Thoracic aorta (tissue), 2 donors: ENCODE results near the gene DCAF12L2. TPM values are rescaled to one million over a fixed set of nuclear protein-coding genes. Genes with fewer than 3 reads are reported as not detected.

ENCODE experiments used
- ATAC-seq: fragments of 150-250 bp; one replicate; pipeline ENCODE4 v1.8.0; 2017; ENCODE audit warnings: low read depth; ENCODE audit not compliant: insufficient number of reproducible peaks, low FRiP score
- DNase-seq: peaks from one replicate; pipeline ENCODE4 v3.0.0-alpha.2; 2020; ENCODE audit warnings: low spot score
- H3K27ac ChIP-seq, 2 donors: fragments of 200-600 bp; sonication (generic); 1 replicate in 1 of 2; 2 replicates in 1 of 2; pipeline ENCODE4 v1.5.1; 2016; ENCODE audit warnings: mild to moderate bottlenecking in 2 of 2, moderate library complexity in 2 of 2
- H3K27me3 ChIP-seq: fragments of 200-600 bp; sonication (generic); replicated peaks from 2 replicates; pipeline ENCODE4 v1.6.0; 2016; ENCODE audit warnings: mild to moderate bottlenecking; ENCODE audit not compliant: insufficient read depth
- H3K36me3 ChIP-seq: fragments of 200-600 bp; sonication (generic); one replicate; pipeline ENCODE4 v1.5.1; 2016
- H3K4me1 ChIP-seq, 2 donors: fragments of 200-600 bp; sonication (generic); 1 replicate in 1 of 2; 2 replicates in 1 of 2; pipeline versions ENCODE4 v1.5.1 to v1.6.0; 2016; ENCODE audit warnings: low read depth in 2 of 2, mild to moderate bottlenecking in 1 of 2; ENCODE audit not compliant: control insufficient read depth in 1 of 2
- H3K4me3 ChIP-seq: fragments of 200-600 bp; sonication (generic); 2 replicates; pipeline ENCODE4 v1.5.1; 2016; ENCODE audit warnings: mild to moderate bottlenecking
- H3K9me3 ChIP-seq: fragments of 200-600 bp; sonication (generic); 2 replicates; pipeline ENCODE4 v1.5.1; 2016
- total RNA-seq, 2 donors: library from RNA; depleted of rRNA; stranded (reverse); fragments of >200 nt; gene quantifications; one replicate each; pipeline versions ENCODE4 v1.1.0 to v1.2.3, GENCODE V29; 2016
- TF ChIP-seq, protein P1 (sequence below): fragments of 200-600 bp; sonication (generic); IDR thresholded peaks from one replicate; pipeline ENCODE4 v1.5.1; 2019; ENCODE audit warnings: antibody characterized with exemption

DCAF12L2 gene
- total RNA-seq, 2 donors from 2014 or later = 0.14 TPM; not detected in 1

DNA sequence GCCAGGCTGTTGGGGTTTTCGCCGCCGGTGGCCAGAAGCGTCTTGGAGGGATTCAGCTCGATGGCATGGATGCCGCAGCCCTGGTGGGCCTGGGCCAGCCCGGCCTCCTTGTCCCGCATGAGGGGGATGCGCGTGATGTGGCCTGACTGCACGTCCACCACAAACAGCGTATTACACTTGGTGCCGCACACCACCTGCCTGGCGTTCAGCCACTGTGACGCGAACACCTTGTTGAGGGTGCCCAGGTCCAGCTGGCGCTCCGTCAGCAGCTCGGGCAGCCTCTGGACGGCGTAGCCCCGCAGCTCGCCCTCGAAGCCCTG, 728 bp downstream of the DCAF12L2 start:
- no peaks in the 10 kb centered on the region for H3K4me1 ChIP-seq
- ATAC-seq (no peak), DNase-seq (no peak)
- H3K9me3 ChIP-seq = no peaks in the 10 kb centered on the region
- H3K27me3 ChIP-seq = no peaks in the 10 kb centered on the region
- H3K36me3 ChIP-seq = no peaks in the 10 kb centered on the region
- TF ChIP-seq, protein P1, sequence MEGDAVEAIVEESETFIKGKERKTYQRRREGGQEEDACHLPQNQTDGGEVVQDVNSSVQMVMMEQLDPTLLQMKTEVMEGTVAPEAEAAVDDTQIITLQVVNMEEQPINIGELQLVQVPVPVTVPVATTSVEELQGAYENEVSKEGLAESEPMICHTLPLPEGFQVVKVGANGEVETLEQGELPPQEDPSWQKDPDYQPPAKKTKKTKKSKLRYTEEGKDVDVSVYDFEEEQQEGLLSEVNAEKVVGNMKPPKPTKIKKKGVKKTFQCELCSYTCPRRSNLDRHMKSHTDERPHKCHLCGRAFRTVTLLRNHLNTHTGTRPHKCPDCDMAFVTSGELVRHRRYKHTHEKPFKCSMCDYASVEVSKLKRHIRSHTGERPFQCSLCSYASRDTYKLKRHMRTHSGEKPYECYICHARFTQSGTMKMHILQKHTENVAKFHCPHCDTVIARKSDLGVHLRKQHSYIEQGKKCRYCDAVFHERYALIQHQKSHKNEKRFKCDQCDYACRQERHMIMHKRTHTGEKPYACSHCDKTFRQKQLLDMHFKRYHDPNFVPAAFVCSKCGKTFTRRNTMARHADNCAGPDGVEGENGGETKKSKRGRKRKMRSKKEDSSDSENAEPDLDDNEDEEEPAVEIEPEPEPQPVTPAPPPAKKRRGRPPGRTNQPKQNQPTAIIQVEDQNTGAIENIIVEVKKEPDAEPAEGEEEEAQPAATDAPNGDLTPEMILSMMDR = no peak
- no peak overlapping the region for H3K4me3 ChIP-seq
- no peak overlapping the region for H3K27ac ChIP-seq

DNA sequence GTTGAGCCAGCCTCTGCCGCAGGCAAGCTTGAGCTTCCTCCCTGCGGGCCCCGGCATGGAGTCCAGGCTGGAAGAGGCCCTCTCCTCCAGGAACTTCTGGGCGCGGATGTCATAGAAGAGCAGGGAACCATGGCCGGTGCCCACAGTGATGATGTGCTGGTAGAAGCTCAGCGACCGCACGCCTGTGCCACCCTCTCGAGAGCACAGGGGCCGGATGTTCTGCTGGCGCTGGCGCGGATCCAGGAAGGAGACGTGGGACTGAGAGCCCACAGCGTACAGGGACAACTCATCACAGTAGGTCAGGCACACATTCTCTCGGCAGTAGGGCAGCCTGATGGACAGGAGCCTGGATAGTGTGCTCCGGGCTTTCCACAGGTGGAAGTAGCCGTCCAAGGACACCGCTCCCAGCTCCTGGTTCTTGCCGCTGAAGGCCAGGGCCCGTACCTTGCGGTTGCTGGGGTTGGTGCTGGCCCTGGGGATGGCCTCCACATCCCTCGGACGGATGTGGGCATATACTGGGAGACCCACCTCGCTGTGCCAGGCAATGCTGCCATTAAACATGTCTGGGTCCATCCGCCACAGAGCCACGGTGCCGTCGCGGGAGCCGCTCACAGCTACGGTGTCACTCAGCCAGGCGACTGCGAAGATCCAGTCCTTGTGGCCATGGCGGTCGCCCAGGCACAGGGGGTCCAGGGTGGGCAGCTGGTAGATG, 1.2 kb downstream of the DCAF12L2 start:
- Histone ChIP-seq H3K4me1 (no peaks in the 10 kb centered on the region), H3K27ac (no peak overlapping the region), H3K4me3 (no peak overlapping the region), H3K27me3 (no peaks in the 10 kb centered on the region), H3K36me3 (no peaks in the 10 kb centered on the region), H3K9me3 (no peaks in the 10 kb centered on the region)
- no peak for ATAC-seq
- no peak for DNase-seq
- TF ChIP-seq, protein P1 = no peak

DNA sequence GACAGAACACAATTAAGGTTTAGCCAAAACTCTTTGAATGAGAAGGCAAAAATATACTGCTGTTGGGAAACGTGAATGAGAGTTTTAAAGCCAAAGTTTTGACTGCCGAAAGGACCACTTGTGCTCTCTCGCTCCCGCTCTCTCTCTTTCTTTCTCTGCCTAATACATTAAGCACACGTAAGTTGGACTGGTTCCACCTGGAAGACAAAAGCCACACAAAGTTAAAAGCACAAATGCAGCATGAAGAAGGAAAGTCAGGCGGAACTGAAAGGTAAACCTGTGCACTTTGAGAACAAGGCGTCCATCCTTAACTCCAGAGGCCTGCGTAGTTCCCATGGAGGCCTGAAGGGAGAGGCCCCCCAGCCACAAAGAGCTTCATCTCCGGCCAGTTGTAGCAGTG, 1.9 kb downstream of the DCAF12L2 start:
- no peak for DNase-seq
- TF ChIP-seq, protein P1 = no peak
- no peaks in the 10 kb centered on the region for H3K9me3 ChIP-seq
- H3K27me3 ChIP-seq = no peaks in the 10 kb centered on the region
- no peak overlapping the region for H3K27ac ChIP-seq
- no peak for ATAC-seq
- H3K4me1 ChIP-seq = no peaks in the 10 kb centered on the region
- H3K4me3 ChIP-seq = no peak overlapping the region
- no peaks in the 10 kb centered on the region for H3K36me3 ChIP-seq

DNA sequence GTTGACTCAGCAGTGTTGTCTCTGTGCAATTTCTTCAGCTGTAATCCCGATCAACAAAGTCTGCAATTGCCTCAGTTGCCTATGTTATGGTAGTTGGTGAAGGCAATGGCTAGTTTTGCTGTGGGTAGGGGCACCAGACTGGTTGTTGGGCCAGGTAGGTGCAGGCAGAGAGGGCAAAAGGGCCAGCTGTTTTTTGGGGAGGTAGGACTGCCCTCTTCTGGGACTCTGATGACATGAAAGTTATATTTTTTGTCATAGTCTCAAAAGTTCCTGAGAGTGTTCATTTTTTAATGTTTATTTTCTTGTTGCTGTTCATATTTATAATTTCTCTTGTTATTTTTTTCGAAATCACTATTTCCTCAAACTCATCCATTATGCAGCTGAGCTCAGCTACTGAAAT, 25.1 kb downstream of the DCAF12L2 start:
- H3K36me3 ChIP-seq = no peaks in the 10 kb centered on the region
- no peak for ATAC-seq
- TF ChIP-seq, protein P1 = no peak

DNA sequence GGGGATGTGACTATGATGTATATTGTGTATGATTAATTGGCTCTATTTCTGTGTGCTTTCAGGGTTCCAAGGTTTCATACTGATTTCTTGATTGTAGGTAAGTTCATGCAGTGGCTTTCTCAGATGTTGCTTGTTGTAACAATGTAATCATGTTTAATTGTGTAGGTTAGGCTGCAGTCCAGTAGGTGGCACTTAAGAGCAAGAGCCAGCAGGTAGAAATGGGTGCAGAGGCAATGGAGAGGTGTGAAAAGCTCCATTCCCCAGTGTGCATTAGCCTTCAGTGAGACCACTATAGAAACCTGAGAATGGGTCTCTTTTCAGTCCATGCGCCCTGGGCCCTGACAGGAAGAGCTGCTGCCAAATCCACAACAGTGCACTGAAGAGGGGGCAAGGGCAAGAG, 28.2 kb downstream of the DCAF12L2 start:
- no peak overlapping the region for H3K4me3 ChIP-seq
- H3K9me3 ChIP-seq = no peaks in the 10 kb centered on the region
- no peaks in the 10 kb centered on the region for H3K27me3 ChIP-seq
- TF ChIP-seq, protein P1 = no peak
- H3K36me3 ChIP-seq = no peaks in the 10 kb centered on the region
- ATAC-seq (no peak), DNase-seq (no peak)
- no peak overlapping the region for H3K27ac ChIP-seq
- no peaks in the 10 kb centered on the region for H3K4me1 ChIP-seq

More for the DNA sequence above, 25.1 kb downstream of the DCAF12L2 start:
- Histone ChIP-seq H3K9me3 (no peaks in the 10 kb centered on the region), H3K4me1 (no peaks in the 10 kb centered on the region), H3K4me3 (no peak overlapping the region), H3K27me3 (no peaks in the 10 kb centered on the region), H3K27ac (no peak overlapping the region)
- DNase-seq = no peak
